ENCODE measurements around the gene SHISA7.

SHISA7 gene

DNA sequence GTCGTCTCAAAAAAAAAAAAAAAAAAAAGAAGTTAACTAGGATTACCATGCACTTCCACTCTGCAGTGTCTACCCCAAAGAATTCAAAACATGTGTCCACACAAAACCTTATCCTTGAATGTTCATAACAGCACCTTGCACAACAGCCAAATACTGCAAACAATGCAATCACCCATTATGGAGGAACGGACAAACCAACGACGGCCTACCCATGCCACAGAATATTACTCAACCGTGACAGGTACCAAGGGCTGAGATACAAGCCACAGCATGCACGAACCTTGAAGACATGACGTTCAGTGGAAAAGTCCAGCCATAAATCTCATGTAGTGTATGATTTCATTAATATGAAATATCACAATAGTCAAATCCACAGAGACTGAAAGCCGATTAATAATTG is 3.0 kb upstream of the SHISA7 start:
- H3K27ac ChIP-seq: no peak overlapping the region
- TF ChIP-seq, protein P1, sequence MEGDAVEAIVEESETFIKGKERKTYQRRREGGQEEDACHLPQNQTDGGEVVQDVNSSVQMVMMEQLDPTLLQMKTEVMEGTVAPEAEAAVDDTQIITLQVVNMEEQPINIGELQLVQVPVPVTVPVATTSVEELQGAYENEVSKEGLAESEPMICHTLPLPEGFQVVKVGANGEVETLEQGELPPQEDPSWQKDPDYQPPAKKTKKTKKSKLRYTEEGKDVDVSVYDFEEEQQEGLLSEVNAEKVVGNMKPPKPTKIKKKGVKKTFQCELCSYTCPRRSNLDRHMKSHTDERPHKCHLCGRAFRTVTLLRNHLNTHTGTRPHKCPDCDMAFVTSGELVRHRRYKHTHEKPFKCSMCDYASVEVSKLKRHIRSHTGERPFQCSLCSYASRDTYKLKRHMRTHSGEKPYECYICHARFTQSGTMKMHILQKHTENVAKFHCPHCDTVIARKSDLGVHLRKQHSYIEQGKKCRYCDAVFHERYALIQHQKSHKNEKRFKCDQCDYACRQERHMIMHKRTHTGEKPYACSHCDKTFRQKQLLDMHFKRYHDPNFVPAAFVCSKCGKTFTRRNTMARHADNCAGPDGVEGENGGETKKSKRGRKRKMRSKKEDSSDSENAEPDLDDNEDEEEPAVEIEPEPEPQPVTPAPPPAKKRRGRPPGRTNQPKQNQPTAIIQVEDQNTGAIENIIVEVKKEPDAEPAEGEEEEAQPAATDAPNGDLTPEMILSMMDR (conservative IDR thresholded peaks at IDR 0.05): no peak

DNA sequence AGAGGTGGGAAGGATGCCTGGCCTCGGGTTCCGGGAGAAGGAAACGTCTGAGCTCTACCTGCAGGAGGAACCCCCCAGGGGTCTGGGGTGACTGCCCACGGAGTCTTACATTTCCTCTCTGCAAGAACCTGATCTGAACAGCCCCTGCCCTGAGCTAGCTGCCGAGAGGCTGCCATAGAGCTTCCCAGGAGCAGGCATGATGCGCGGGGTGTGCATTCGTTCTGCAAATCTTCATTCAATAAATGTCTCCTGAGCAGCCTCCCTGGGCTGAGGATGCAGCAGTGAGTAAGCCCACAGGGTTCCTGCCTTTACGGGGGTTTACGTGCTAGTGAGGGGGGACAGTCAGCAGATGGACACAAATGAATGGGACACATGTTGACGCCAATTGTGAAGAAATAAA is 1.5 kb upstream of the SHISA7 start:
- H3K27ac ChIP-seq: no peak overlapping the region
- TF ChIP-seq, protein P1 (conservative IDR thresholded peaks at IDR 0.05): no peak

DNA sequence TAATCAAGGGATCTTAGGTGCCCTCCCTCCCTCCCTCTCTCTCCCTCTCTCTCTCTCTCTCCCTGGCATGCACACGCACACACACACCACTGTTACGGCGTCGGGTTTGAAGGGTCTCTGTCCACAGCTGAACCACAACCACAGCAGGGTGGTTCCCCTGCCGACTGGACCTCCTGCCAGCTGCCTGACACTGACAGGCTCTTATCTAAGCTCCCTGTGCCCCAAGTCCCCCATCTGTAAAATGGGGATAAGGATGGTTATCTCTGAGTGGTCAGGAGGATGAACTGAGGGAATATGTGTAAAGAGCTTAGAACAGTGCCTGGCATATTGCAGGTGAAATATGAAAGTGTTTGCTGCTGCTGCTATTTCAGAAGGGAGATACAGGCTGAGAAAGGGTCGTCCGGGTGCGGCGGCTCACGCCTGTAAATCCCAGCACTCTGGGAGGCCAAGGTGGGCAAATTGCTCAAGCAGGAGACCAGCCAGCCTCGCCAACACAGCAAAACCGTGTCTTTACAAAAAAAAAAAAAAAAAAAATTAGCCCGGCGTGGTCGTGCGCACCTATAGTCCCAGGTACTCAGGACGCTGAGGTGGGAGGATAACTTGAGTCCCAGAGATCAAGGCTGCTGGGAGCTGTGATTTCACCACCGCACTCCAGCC is 852 bp upstream of the SHISA7 start:
- TF ChIP-seq, protein P1 (conservative IDR thresholded peaks at IDR 0.05): no peak
- H3K27ac ChIP-seq: no peak overlapping the region

DNA sequence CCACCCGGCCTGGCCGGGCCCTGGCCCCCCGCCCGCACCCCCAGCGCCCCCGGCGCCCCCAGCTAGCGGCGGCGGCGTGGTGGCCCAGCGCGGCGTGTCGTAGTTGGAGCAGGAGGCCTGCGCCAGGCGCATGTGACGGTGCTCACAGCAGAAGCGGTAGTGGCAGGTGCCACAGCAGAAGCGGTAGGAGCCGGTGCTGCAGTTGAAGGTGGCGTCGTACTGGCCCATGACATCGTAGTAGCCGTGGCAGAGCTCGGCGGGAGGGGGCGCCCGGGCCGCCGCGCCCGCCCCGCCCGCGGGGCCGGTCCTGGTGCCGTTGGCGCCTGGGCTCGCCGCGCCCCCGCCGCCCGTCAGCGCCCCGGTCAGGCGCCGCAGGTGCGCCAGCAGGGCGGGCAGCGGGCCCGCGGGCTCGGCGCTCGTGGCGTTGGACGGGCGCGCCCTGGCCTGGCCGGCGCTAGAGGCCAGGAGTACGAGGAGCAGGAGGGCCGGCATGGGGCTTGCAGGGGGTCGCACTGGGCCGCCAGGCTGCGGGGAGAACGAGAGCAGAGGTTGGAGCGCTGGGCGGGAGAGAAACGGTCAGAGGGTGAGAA is 633 bp downstream of the SHISA7 start:
- TF ChIP-seq, protein P1 (conservative IDR thresholded peaks at IDR 0.05): peak; percentile 19; the same call in 1 of the 2 replicates
- H3K27ac ChIP-seq: no peak overlapping the region

DNA sequence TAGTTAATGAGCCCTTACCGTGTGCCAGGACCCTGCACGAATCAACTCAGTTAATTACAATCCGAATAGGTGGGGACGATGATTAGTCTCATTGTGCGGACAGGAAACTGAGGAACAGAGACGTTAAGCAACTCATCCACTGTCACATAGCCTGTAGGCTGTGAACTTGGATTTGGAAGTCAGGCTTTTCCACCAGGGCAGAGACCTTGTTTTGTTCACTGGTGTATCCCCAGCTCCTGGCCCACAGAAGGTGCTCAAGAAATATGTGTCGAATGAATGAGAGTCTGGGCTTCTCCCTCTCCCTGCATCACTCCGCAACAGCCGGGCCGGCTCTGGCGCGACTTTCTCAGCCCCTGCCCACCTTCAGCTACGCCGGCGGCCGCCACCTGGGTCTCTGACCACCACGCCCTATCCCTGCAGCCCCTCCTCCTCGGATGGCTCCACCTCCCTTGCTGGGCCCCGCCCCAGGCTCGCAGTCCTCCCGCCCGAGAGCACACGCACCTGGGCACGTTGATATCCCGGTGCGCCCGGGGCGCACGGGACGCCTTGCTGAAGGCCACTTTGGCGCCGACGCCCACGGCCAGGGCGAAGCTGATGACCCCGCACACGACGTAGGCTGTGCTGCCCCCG is 1.3 kb downstream of the SHISA7 start:
- TF ChIP-seq, protein P1 (conservative IDR thresholded peaks at IDR 0.05): no peak
- H3K27ac ChIP-seq: no peak overlapping the region

DNA sequence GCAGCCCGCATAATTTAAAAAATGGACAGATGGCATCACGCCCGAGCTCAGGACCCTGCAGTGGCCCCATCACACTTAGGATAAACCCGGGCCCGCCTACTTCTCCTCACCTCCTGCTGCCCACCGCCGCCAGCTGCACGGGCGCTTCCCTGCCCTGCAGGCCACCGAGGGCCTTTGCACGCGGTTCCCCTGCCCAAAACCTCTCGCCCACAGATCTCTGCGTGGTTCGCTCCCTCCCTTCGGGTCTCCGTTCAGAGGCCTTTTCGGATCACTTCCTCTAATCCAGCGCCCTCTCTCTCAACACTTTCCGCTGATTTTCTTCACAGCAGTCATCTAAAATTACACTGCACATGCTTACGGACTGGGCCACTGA is 1.8 kb downstream of the SHISA7 start:
- no peak overlapping the region for H3K27ac ChIP-seq
- TF ChIP-seq, protein P1 (conservative IDR thresholded peaks at IDR 0.05): no peak

DNA sequence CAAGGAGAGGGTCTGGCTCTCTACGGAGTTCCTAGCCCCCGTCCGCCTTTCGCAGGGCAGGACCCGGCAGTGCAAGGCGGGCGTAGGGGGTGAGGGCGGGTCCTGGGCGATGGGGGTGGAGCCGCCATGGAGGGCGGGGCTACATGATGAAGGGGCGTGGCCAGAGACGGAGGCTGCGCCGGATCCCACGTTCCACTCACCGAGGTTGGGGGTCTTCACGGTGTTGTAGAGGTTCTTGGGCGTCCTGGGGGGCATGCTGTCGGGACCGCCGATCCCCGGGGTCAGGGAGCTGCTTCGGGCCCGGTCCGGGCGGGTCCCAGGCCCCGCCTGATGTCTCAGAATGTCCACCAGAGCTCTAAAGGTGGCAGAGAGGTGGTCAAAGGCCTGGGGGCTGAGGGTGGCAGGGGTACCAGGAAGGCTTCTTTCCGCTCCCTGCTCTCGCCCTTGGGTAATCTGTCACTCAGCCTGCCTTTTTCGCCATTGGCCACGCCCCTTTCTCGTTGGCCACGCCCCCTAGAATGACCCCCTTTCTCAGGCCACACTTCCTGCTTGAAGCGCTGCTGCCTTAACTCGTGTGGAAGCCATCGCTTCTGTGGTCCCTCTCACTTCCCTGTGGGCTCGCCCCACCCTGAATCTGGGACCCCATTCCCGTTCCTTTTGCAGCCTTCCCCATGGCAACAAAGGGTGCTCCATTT is 2.5 kb downstream of the SHISA7 start:
- TF ChIP-seq, protein P1 (conservative IDR thresholded peaks at IDR 0.05): no peak
- no peak overlapping the region for H3K27ac ChIP-seq
